ENCODE data around the gene XIRP2.

GRCh38 chr2:166996465-166996864 is 108.2 kb downstream of the XIRP2 start:
- TF ChIP-seq CTCF (IDR thresholded peaks at IDR 0.05) (no peak), EP300 (IDR thresholded peaks at IDR 0.05) (no peak), POLR2A (IDR thresholded peaks at IDR 0.05) (no peak), POLR2AphosphoS5 (IDR thresholded peaks at IDR 0.05) (no peak)
